GM18907 (cell line): ENCODE data around the gene KLHL13.
A peak's percentile ranks its signal among the peaks of the same experiment; 100 is the strongest.
"Not testable (repeated sequence)": the region's sequence is repeated elsewhere in the genome, so short reads cannot be mapped to it uniquely, and the experiment has no call there.

Experiments used
- ATAC-seq: cut with Tn5 transposase; IDR thresholded peaks from one replicate; pipeline ENCODE4 v1.9.1; 2021; ENCODE audit warnings: mild to moderate bottlenecking, moderate library complexity; ENCODE audit not compliant: unreplicated experiment

KLHL13 gene

DNA sequence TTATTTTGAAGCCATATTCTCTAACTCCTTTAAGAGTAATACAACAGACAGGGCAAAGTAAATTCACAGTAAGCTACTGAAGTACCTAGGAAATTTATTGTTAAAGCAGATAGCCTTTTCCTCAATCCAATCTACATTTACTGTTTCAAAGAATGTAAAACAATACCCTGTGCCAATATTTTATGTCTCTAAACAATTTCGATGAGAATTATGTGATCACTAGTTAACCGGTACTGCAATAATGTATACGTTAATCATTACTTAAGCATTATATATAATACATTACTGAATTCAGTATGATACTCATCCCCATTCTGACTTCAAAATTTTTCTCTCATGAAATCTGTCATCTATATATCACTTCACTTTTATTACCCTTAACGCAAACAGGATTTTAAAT lies 28.5 kb downstream of the KLHL13 start:
- ATAC-seq: no peak

DNA sequence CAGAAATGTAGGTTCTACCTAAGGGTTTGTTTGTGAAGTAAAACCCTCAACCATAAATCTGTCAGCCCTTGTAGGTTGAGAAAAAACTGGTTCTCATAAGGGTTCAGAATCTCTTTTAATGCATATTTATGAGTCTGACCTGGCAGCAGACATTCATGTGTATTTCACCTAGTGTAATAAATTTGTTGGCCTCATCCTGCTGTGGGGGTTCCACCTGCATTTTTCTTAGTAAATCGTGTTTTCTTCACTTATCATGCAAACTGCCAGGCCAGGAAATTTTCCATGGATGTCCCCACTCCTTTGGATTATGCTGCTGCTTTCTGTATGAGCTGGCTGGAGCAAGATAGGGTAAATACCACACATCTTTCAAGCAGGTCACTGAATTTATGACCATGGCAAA lies 42.4 kb downstream of the KLHL13 start:
- no peak for ATAC-seq

DNA sequence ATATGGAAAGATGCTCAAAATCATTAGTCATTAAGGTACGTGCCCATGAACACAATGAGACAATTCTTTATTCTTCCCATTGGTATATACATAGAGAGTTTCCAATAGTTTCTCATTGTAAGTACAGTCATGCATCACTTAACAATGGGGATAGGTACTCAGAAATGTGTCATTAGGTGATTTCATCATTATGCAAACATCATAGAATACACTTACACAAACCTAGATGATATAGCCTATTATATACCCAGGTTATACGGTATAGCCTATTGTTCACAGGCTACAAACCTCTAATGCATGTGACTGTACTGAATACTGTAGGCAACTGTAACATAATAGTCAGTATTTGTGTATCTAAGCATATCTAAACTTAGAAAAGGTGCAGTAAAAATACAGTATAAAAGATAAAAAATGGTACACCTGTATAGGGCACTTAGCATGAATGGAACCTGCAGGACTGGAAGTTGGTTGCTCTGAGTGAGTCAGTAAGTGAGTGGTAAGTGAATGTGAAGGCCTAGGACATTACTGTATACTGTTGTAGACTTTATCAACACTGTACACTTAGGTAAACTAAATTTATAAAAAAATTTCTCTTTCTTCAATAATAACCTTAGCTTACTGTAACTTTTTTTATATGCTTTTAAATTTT lies 49.6 kb downstream of the KLHL13 start:
- ATAC-seq: no peak

DNA sequence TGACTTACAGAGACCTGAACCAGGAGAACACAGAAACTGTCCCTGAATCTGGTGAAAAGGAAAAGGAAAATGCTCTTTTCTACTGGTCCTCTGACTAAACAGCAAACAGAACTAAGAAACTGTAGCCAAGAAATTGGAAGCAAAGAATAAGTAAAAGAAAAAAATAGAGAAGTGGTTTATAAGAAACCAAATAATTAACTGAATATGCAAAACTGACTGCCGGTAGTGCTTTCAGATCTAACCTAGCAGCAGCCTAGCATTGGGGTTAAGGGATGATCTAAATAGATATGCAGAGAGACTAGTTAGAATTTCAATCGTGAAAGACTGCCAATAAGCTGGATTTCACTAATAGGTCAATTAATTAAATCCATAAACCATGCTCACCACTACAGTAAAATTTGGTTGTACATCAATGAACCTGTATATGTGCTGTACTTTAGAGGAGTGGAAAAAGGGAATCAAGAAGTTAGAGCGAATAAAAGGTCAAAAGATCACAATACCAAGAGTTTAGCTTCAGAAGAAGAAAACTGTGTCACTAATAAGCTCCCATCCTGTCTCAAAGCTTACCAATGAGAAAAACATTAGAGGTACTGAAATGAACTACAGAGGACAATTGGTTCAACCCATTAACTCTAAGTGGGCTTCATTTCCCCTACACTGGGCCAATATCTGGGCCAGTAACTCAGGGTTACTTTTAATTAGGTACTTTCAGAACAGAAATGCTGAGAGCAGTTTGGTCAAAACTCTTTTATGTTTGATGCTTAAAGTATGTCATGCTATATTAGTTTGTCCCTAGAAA lies 53.6 kb downstream of the KLHL13 start:
- ATAC-seq: peak; percentile 82

DNA sequence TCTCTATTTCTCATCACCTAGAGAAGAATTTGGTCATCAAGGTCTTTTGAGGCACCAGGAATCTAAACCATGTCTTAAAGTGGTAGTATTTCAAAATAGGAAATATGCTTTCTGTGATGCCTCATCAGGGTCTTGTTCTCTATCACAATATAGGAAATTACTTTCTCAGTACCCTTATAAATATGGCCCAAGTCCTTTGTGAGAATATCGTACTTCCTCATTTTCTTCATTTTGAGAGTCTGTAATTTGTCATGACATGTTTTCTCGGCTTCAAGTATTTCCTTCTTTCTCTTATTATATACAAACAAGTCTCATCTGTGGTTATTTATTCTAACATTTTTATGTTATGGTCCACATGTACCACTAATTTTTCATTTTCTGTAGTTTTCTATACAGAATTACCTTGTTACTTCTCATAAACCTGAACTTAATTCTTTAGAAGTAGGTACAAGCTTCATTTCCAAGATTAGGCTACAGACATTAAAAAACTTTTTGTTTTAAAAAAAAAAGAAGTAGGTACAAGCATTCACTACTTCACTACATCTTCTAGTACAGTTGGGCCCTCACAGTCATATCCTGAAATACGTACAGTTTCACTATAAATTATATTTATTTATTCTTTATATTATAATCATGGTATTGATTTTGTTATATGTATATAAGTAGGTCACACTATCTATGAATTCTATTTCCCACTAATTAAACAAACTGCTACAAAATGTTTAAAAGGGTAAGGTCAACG lies 54.4 kb downstream of the KLHL13 start:
- peak; percentile 47 for ATAC-seq

DNA sequence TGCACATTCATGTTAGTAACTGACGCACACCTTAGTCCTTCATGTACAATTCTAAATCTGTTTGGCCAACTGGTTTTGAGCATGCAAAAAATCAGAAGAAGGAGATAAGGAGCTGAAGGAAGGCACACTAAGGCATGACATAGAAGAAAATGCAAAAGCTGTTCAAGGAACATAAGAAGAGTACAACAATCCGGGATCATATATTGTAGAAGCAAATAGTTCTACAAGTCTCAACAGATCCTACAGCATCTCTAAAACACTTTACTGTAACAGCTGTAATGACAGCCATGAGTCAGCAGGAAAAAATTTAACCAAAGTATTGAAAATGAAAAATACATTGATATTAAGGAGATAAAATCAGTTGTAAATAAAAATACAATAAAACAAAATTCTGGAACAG lies 57.7 kb downstream of the KLHL13 start:
- no peak for ATAC-seq

DNA sequence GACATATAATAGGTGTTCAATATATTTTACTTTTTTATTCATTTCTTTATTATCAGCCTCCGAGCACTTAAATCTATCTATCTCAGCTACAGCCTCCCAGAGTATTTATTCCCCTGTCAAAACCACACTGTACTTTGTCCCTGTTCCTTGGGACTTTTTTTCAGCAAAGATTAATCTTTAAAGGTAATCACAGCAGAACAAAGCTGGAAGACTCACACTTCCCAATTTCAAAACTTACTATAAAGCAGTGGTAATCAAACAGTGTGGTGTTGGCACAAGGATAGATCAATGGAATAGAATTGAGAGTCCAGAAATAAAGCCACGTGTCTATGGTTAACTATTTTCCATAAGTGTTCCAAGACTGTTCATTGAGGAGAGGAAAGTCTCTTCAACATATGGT lies 59.7 kb downstream of the KLHL13 start:
- no peak for ATAC-seq

DNA sequence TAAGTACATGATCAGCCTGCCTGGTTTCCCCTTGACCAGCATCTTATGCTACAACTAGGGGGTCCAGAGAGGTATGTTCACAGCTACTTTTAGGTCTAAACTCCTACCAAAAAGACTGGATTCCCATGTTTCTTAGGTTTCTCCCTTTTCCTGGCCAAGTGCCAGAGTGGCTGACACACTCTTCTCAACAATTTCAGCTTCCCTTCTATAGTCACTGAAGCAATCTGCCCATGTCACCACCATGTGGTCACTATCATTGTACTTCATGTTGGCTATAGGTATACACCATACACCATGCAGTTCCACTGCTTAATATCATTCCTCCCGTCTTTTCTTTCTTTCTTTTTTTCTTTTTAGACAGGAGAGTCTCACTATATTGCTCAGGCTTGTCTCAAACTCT lies 66.9 kb downstream of the KLHL13 start:
- ATAC-seq: no peak

DNA sequence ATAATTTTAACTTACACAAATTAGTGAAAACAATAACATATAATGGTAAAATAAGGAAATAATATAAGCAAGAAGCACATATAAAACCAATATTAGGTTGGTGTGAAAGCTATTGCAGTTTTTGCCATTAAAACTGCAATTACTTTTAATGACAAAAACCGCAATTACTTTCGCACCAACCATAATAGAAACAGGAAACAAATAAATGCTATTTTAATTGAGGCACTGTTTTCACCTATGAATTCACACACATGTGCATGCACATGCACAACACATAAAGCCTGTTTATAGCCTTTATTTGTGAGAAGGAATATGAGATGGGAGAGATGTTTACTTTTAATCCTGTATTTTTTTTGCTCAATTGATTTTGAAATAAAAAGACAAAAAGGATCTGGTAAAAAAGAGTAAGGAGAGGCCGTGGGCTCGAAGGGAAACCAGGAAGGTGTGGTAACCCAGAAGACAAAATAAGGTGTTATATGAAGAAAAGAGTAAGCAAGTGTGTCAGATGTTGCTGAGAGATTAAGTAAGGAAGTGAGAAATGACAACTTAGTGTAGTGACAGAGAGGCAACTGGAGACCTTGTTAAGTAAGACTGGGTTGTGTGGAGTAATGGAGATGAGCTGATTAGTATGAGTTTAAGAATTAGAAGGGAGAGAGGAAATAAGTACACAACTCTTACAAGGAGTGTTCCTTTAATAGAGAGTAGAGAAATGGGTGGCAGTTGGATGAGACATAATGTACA lies 69.0 kb downstream of the KLHL13 start:
- ATAC-seq: no peak

DNA sequence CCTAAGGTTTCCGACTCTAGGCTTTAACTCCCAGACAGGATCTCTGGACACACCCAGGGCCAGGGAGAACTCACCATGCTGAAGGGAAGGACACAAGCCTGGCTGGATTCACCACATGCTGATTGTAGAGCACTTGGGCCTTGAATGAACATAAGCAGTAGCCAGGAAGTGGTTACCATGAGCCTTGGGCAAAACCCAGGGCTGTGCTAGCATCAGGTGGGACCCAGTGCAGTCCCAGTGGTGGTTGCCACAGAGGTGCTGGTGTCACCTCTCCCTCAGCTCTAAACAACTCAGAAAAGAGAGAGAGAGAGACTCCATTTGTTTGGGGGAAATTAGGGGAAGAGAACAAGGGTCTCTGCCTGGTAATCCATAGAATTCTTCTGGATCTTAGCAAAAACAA lies 77.0 kb downstream of the KLHL13 start:
- no peak for ATAC-seq

DNA sequence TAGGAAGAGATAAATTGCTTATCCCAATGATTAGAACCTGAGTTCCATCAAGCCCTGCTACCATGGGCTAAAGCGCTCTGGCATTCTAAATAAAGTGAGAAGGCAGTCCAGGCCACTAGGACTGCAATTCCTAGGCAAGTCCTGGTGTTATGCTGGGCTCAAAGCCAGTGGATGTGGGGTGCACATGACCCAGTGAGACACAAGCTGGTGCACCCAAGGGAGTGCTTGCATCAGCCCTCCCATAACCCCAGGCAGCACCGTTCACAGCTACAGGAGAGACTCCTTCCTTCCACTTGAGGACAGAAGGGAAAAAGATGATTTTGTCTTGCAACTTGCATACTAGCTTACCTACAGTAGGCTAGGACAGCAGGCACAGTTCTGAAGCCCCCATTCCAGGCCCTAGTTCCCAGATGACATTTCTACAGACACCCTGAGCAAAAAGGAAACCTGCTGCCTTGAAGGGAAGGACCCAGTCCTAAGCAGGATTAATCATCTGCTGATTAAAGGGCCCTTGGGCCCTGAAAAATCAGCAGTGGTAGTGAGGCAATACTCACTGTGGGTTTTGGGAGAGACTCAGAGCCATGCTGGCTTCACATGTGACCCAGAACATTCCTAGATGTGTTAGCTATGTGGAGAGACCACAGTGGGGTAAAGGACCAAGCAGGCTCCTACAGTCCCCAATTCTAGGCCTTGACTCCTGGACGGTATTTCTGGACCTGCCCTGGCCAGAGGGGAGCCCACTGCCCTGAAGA lies 77.8 kb downstream of the KLHL13 start:
- no peak for ATAC-seq

DNA sequence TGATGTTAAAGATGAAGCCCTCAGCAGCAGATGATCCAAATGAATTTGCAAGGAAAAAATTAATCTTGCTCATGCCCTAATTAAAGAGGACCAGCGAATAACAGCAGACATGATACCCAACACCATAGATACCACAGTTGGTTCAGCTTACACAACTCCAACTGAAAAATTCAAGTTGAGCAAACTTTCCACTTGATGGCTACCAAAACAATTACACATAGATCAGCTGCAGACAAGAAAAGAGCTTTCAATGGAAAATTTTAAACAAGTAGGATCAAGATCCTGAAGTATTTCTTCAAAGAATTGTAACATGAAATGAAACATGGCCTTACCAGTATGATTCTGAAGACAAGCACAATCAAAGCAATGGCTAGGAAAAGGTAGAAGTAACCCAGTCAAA lies 90.0 kb downstream of the KLHL13 start:
- ATAC-seq: no peak

DNA sequence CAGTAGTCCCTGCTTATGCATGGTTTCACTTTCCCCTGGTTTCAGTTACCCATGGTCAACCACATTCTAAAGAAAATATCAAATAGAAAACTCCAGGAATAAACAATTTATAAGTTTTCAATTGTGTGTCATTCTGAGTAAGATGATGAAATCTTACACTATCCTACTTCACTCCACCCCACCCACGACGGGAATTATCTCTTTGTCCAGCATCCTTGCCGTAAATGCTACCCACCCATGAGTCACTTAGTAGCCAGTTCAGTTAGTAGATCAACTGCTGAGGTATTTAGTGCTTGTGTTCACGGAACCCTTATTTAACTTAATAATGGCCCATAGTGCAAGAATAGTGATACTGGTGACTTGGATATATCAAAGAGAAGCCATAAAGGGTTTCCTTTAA lies 91.4 kb downstream of the KLHL13 start:
- ATAC-seq: no peak

DNA sequence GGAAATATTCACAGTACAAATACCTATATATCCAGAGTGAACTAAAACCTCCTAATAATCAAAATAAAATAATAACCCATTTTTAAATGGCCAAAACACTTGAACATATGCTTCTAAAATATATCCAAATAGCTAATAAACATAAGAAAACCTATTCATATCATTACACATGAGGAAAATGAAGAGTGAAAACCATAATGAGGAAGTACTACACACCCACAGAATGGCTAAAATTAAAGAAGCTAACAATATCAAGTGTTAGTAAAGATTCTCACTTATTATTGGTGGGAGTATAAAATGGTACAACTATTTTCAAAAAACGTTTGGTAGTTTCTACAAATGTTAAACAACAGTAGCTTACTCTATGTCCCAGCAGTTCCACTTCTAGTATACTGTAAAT lies 92.1 kb downstream of the KLHL13 start:
- no peak for ATAC-seq

DNA sequence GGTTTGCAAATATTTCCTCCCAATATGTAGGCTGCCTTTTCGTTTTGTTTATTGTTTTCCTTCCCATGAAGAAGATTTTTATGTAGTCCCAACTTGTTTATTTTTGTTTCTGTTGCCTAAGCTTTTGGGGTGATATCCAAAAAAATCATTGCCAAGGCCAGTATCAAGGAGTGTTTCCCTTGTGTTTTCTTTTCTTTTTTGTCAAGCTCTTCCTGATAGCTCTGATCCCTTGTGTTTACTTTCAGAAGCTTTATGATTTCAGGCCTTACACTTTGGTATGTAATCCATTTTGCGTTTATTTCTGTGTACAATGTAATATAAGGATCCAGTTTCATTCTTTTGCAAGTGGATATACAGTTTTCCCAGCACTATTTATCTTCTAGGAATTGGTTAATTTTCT lies 93.9 kb downstream of the KLHL13 start:
- no peak for ATAC-seq

DNA sequence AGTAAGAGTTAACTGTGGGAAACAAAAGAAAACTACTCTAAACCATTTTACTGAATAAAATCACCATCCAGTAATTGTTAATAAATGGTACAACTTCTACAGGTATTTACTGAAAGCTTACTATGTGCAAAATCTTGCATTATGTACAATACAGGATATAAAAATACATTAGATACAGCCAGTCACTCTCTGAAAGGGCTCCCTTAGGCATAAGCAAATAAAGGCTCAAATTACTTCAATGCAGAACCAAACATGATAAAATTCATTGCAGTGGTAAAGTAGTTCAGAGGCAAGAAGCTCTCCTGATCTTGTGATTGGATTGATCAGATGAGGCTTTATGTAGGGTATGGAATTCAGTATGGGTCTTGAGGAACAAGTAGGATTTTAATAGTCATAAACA lies 100.2 kb downstream of the KLHL13 start:
- ATAC-seq: no peak

DNA sequence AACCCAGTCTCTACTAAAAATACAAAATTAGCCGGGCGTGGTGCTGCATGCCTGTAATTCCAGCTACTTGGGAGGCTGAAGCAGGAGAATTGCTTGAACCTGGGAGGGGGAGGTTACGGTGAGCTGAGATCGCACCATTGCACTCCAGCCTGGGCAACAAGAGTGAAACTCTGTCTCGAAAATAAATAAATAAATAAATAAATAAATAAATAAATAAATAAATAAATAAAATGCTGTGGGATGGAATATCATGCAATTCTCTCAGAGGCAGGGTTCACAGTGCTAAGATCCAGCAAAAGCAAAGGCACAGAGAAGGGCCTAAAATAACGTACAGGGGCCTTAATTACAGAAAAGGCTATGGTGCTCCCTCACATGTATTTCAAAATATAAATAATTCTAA lies 114.2 kb downstream of the KLHL13 start:
- not testable (repeated sequence) for ATAC-seq

DNA sequence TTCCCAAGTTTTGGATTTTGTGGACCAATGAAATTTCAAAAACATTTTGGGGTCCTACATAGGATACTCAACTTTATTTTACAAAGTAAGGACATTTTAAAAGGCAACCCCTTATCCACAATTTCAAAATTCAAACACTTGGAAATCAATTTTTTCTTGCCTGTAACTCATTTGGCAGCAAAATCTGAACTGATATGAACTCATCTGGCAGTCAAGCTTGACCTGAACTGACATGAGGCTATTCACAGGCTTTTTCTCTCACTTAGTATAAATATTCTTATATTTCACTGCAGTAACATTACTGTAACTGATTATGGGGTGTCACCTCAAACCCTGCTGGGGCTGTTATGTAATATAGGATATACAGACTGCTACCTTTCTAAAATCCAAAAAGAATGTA lies 116.1 kb downstream of the KLHL13 start:
- ATAC-seq: no peak

DNA sequence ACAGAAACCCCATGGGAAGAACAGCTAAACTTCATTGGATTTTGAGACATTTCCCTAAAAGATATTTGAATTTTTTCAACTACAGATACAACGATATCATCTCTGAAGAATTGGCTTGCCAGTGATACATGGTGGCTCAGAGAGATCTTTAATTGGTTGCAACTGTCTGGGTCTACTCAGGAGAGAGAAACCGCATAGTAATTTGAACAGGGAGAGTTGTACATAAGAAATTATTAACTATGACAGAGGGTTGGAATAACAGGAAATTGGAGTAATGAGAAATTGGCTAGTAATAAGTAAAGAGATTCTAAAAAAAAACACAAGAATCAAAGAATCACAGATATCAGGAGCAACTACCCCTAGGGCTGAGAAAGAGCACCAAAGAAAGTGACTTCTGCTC lies 118.4 kb downstream of the KLHL13 start:
- ATAC-seq: no peak

DNA sequence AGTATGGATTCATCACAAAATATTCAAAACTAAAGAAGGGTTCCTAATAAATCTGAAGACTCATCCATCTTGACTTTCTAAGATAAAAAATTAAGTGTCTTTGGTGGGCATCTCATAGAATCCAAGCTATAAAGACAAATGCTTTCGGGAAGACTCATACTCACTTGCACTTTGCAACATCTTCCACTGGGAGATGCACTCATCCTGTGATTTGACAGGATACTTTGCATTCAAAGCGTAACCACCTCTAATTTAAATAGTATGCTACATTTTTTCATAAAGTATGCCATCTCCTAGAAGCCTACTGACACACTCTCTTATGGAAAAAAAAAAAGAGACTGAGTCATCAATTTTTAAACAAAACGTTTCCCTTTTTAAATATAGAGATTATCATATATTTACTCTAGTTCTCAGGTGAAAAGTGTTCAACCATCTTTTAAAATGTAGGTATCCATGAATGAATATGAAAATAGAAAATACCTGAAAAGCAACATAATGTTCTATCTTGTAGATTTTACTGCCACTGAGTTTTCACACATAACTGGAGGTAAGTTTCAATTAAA lies 119.6 kb downstream of the KLHL13 start:
- ATAC-seq: no peak
